ENCODE data around the gene TNS4.

Gene TNS4

DNA sequence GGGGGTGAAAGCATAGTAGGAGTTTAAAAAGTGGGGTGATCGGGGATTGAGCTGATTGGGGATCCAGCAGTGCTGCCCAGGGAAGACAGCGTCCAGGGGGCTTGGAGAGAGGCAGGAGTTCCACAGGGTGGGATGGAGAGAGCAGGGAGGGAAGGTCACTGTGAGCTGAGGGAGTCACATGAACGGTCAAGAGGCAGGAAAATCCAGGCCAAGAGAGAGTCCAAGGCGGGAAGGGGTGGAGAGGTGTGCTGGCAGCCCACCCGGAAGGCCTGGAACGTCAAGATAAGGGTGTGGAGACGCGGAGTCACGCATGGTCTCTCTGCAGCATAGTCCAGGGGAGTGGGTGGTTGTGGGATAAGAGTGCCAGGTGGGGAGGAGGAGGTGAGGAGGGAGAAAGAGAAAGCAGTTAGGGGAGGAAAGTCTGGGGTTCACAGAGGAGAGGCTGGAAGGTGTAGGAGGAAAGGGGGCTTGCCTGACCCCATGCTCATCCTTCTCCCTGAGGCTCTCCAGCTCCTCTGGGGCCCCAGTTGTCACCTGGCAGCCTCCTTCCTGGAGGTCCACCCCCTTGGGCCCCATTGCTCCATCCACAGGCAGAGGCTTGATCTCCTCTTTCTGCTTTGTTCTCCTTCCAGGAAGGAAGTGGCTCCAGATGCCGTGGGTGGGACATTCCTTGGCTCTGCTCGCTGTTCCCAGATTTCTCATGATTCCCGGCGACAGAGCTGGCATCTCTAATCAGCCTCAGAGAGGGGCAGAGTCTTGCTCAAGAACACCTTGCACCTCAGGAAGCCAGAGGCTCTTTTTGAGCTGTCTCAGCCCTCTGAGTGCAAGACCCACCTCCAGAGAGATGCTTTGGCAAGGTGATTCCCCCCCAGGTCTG, 35.1 kb upstream of the TNS4 start:
- TF ChIP-seq, protein P1, sequence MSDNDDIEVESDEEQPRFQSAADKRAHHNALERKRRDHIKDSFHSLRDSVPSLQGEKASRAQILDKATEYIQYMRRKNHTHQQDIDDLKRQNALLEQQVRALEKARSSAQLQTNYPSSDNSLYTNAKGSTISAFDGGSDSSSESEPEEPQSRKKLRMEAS (IDR thresholded peaks at IDR 0.05) = no peak
- no peak for TF ChIP-seq ZBTB7A (IDR thresholded peaks at IDR 0.05; ENCODE audit: low read depth)
- TF ChIP-seq, protein P2, sequence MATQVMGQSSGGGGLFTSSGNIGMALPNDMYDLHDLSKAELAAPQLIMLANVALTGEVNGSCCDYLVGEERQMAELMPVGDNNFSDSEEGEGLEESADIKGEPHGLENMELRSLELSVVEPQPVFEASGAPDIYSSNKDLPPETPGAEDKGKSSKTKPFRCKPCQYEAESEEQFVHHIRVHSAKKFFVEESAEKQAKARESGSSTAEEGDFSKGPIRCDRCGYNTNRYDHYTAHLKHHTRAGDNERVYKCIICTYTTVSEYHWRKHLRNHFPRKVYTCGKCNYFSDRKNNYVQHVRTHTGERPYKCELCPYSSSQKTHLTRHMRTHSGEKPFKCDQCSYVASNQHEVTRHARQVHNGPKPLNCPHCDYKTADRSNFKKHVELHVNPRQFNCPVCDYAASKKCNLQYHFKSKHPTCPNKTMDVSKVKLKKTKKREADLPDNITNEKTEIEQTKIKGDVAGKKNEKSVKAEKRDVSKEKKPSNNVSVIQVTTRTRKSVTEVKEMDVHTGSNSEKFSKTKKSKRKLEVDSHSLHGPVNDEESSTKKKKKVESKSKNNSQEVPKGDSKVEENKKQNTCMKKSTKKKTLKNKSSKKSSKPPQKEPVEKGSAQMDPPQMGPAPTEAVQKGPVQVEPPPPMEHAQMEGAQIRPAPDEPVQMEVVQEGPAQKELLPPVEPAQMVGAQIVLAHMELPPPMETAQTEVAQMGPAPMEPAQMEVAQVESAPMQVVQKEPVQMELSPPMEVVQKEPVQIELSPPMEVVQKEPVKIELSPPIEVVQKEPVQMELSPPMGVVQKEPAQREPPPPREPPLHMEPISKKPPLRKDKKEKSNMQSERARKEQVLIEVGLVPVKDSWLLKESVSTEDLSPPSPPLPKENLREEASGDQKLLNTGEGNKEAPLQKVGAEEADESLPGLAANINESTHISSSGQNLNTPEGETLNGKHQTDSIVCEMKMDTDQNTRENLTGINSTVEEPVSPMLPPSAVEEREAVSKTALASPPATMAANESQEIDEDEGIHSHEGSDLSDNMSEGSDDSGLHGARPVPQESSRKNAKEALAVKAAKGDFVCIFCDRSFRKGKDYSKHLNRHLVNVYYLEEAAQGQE (IDR thresholded peaks at IDR 0.05; ENCODE audit: low read depth) = no peak

DNA sequence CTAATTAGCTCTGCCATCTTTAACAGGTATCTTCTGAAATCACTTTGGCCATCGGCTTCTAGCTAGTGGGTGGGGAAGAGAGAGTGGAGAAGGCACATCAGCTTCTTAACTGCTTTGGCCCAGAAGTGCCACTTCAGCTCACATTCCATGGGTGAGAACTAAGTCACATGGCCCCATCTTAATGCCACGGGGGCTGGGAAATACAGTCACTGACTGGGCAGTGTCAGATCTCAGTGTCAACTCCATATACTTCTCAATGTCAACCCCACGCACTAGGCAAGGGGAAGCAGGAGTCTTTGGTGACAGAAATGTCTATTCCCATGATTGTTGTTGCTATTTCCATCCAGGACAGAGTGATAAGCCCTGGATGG, 34.5 kb upstream of the TNS4 start:
- no peak for TF ChIP-seq FOXM1 (IDR thresholded peaks at IDR 0.05; ENCODE audit: borderline replicate concordance, low read depth)
- TF ChIP-seq CREB1 (IDR thresholded peaks at IDR 0.05; ENCODE audit: low read depth) = no peak
- TF ChIP-seq EP300 (IDR thresholded peaks at IDR 0.05; ENCODE audit: borderline replicate concordance) = no peak
- TF ChIP-seq YY1 (IDR thresholded peaks at IDR 0.05; ENCODE audit: low read depth) = no peak
- TF ChIP-seq ZBTB7A (IDR thresholded peaks at IDR 0.05; ENCODE audit: low read depth) = no peak
- no peak for TF ChIP-seq TAF1 (IDR thresholded peaks at IDR 0.05; ENCODE audit: low read depth)
- no peak for TF ChIP-seq EGR1 (IDR thresholded peaks at IDR 0.05)
- TF ChIP-seq TCF12 (IDR thresholded peaks at IDR 0.05; ENCODE audit: low read depth) = no peak
- TF ChIP-seq, protein P3, sequence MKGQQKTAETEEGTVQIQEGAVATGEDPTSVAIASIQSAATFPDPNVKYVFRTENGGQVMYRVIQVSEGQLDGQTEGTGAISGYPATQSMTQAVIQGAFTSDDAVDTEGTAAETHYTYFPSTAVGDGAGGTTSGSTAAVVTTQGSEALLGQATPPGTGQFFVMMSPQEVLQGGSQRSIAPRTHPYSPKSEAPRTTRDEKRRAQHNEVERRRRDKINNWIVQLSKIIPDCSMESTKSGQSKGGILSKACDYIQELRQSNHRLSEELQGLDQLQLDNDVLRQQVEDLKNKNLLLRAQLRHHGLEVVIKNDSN (IDR thresholded peaks at IDR 0.05) = no peak
- TF ChIP-seq TEAD4 (IDR thresholded peaks at IDR 0.05) = no peak
- no peak for TF ChIP-seq RAD21 (IDR thresholded peaks at IDR 0.05; ENCODE audit: low read depth)

DNA sequence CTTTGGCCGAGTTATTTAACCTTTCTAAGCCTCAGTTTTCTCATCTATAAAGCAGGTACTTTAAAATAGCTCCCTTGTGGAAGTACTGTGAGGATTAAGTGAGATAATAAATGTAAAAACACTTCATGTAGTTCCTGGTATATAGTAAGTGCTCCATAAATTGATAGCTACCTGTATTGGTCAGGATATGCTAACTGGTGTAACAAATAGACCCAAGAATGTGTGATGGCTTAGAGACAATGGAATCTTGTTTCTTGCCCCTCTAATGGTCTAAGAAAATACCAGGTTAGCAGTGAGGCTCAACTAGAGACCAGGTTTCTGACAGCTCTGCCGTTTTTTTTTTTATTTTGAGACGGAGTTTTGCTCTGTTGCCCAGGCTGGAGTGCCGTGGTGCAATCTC, 34.0 kb upstream of the TNS4 start:
- TF ChIP-seq CREB1 (IDR thresholded peaks at IDR 0.05; ENCODE audit: low read depth) (no peak), EP300 (IDR thresholded peaks at IDR 0.05; ENCODE audit: borderline replicate concordance) (no peak)

DNA sequence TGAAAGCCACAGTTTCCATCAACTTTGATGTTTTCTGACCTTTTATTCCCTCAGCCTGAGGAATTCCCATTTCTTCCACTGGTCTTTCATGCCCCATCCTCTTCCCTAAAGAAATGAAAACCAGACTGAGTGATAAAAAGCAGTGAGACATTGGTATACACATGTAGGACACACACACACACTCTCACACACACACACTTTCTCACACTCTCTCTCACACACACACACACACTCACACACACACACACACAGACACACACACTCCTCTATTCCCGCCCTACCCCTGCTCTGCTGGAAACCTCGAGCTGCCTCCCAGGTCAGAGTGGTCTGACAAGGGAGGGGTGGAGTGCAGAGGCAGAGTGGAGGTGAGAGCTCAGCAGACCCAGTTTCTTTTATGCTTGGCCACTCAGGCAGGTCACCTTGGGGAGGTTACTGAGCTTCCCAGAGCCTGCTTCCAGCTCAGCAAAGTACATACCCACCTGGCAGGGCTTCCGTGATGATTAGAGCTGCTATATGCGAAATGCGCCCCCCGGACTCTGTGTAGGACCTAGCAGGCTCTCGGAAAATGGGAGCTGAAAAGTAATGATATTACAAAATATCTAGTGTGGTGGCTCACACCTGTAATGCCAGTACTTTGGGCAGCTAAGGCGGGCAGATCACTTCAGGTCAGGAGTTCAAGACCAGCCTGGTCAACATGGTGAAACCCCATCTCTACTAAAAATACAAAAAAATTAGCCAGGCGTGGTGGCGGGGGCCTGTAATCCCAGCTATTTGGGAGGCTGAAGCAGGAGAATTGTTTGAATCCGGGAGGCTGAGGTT, 33.2 kb upstream of the TNS4 start:
- TF ChIP-seq FOXM1 (IDR thresholded peaks at IDR 0.05; ENCODE audit: borderline replicate concordance, low read depth) (no peak), RAD21 (IDR thresholded peaks at IDR 0.05; ENCODE audit: low read depth) (no peak), EGR1 (IDR thresholded peaks at IDR 0.05) (no peak), TCF12 (IDR thresholded peaks at IDR 0.05; ENCODE audit: low read depth) (no peak), ZBTB7A (IDR thresholded peaks at IDR 0.05; ENCODE audit: low read depth) (no peak), EP300 (IDR thresholded peaks at IDR 0.05; ENCODE audit: borderline replicate concordance) (no peak), YY1 (IDR thresholded peaks at IDR 0.05; ENCODE audit: low read depth) (no peak), TAF1 (IDR thresholded peaks at IDR 0.05; ENCODE audit: low read depth) (no peak), NFIC (IDR thresholded peaks at IDR 0.05) (no peak), TEAD4 (IDR thresholded peaks at IDR 0.05) (no peak), CREB1 (IDR thresholded peaks at IDR 0.05; ENCODE audit: low read depth) (no peak), CEBPB (IDR thresholded peaks at IDR 0.05) (no peak)
- TF ChIP-seq, protein P2 (IDR thresholded peaks at IDR 0.05; ENCODE audit: low read depth) = no peak
- TF ChIP-seq, protein P1 (IDR thresholded peaks at IDR 0.05) = no peak
- TF ChIP-seq, protein P3 (IDR thresholded peaks at IDR 0.05) = no peak

DNA sequence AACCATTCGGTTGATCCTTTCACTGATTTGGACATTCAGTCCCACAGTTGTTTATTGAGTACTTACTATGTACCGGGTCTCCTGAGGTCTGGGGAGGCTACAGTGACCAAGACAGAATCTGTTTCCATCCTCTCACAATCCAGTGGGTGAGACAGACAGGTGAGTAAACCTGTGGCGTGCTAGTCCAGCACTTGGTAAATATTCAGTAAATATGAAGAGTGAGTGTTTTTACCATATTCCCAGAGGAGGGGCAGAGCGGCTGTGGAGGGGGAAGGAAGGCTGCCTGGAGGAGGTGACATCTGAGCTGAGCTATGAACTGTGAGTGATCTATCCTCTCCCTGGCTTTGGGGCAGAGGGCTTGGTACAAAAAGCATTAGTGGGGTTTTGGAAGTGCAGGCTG, 32.5 kb upstream of the TNS4 start:
- no peak for TF ChIP-seq EGR1 (IDR thresholded peaks at IDR 0.05)
- TF ChIP-seq CREB1 (IDR thresholded peaks at IDR 0.05; ENCODE audit: low read depth) = no peak
- TF ChIP-seq CEBPB (IDR thresholded peaks at IDR 0.05) = no peak
- no peak for TF ChIP-seq RAD21 (IDR thresholded peaks at IDR 0.05; ENCODE audit: low read depth)
- TF ChIP-seq NFIC (IDR thresholded peaks at IDR 0.05) = no peak
- TF ChIP-seq, protein P3 (IDR thresholded peaks at IDR 0.05) = no peak
